ENCODE measurements around the gene PAGE2B.
"Not testable (repeated sequence)": the region's sequence is repeated elsewhere in the genome, so short reads cannot be mapped to it uniquely, and the experiment has no call there.

The PAGE2B gene

DNA sequence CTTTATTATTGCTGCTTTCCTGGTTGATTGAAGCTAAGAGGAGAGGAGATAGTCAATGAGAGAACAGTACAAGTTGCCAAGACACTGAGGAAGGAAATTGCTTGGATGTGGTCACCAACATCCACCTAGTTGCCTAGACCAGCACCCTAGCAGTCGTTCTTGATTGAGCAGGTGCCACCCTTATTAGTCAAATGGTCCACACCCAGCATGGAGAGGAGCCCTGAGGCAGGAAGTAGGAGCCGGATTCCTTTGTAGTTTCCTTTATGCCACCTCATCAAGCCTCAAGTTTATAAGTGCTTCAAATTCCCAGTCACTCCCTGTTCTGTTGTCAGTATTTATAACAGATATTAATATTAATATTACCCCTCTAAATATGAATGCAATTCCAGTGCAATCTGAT, 33.1 kb downstream of the PAGE2B start:
- H3K4me3 ChIP-seq (ENCODE audit: low read depth, low read length): no peak overlapping the region

DNA sequence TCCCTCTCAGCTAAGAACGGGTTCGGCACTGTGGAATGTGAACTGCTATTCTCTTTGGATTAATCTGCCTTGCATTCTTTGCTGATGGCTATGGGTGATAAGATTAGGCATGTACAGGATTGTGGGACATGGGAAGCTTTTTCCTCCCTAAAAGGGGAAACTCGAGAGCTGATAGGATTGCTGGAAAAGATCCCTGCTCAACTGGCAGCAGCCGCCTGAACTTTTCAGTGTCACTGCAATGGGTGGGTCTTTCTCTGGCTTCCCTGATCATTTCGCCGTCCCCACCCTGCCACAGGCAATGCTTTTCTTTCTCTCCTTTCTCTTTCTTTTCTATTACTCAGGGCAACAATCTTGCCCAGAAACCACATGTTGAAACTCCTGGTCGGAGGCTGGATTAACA, 34.5 kb downstream of the PAGE2B start:
- no peak overlapping the region for H3K4me3 ChIP-seq (ENCODE audit: low read depth, low read length)

DNA sequence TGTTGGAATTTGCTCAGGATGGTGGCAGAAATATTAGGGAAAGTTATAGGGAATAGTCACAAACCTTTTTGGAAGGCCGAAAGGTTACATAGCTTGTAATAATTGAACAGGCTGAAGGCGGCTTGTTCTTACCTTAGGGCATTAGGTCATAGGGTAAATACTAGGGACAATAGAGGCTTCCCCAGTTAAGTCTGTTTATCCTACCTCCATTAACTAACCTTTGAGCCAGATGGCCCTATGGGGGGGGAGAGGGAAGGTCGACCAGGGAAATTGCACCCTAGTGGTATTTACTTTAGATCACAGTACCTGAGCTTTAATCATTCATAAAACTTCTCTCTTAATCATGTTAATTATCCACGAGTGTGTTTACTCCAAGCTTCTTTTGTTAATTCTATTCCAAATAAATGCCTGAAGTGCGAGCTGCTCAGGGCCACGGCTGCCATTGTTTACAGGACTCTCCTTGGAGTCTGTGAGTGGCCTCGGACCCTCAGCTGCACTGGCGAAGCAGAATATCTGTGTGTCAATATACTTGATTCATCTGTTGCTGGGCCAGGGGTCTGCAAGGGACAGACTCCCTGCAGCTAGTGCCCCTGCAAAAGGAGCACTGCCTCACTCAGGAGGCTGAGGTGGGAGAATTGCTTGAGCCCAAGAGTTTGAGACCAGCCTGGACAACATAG, 36.9 kb downstream of the PAGE2B start:
- no peak overlapping the region for H3K4me3 ChIP-seq (ENCODE audit: low read depth, low read length)

DNA sequence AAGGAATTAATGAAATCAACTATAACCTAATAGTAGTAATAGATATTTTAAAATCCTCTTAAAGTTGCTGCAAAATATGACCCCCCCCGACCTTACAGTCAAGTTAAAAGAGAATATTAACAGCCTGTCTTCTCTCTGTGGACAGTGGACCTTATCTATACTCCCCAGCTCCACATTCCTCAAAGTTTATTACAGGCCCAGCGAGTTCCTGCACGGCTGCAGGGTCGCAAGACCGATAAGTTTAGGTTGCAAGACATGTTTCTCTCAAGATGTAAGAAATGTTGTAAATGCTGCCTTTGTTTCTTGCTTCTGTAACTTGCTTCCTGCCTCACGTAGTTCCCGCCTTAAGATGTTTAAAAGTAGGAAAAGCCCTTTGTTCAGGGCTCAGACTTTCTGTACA, 41.8 kb downstream of the PAGE2B start:
- H3K4me3 ChIP-seq (ENCODE audit: low read depth, low read length): not testable (repeated sequence)

DNA sequence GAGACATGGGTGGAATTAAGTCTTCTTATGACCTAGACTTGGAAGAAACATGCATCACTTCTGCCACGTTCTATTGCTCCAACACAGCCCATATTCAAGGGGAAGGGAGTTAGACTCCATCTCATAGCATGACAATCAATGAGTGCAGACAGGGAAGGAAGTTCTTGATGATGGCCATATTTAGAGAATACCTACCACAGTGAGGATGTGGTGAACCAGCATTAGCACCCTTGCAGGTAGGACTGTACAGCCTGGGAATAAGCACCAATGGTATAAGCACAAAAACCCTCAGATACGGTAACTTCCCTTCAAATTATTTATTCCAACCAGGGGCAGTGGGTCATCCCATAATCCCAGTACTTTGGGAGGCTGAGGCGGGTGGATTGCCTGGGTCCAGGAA, 43.7 kb downstream of the PAGE2B start:
- H3K4me3 ChIP-seq (ENCODE audit: low read depth, low read length): no peak overlapping the region

DNA sequence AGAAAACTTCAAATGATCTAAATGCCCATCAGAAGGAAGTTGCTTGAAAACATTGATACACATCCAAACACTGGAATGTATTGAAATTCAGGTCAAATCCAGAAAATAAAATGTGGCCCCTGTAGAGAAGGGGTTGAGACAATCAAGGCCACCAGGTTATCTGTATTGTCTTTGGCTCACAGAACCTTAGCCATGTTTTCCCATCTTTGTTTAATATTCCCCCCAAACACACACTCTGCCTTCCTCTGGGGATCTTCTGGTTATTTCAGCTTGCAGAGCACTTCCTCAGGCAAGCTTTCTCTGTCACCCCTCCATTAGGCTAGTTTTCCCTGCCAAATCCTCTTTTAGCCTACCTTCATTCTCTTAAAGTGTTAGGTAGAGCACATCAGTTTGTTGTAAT, 44.4 kb downstream of the PAGE2B start:
- H3K4me3 ChIP-seq (ENCODE audit: low read depth, low read length): no peak overlapping the region

DNA sequence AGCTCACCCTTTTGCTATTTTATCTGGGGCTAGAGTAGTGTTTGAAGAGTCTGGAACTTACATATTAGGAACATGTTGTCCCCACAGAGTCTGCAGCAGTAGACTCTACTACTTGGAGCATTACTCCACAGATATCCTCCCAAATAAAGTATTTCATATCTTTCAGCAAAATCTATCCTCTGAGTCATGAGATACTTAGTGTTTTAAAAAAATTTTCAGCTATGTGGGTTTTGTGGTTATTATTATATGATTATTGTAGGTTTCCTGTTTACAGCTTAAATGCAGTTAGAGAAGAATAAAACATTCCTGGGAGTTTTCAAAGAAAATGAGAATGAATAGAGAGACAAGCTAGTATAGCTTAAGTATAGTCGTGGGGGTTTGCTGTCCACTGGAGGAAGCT, 44.9 kb downstream of the PAGE2B start:
- H3K4me3 ChIP-seq (ENCODE audit: low read depth, low read length): no peak overlapping the region

DNA sequence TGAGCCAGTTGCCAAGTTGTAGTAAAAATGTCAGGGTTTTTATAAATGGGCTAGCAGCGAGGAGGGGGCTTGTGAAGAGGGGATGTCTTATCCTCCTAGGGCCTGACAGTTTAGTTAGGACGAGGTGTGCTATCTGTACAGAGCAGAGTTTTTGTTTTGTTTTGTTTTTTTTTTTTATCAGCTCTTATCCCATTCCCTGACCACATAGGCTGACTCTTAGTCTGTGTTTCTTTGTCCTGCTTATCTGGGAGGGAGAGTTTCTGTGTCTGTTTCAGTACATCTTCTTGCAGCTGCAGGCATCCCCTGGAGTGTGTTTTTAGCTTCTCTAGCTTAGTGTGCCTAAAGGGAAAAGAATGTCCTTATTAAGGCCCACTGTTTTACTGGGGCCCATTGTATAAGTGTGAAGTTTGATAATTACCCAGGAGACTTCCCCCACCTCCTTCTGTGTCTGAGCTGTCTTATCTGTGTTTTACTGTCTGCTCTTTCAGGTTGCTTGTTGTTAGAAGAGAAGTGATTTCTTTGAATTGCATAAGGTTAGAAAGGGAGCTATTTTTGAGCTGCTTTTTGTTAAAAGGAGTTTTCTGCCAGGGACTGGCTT, 46.0 kb downstream of the PAGE2B start:
- no peak overlapping the region for H3K4me3 ChIP-seq (ENCODE audit: low read depth, low read length)

DNA sequence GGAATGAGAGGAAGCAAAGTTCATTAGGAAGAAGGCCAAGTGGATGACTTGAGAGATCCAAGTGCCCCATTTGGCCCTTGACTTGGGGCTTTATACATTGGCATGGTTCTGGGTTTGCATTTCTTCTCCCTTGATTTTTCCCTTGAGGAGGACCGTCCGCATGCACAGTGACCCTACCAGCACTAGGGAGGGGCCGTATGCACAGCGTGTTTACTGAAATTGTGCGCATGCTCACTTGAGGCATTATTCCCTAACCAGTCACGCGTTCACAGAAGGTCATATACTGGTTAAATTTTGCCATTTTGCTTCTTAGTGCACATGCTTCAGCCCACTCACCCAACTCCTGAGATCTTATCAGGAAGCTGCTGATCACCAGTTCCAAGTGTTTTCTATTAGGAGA, 49.1 kb downstream of the PAGE2B start:
- H3K4me3 ChIP-seq (ENCODE audit: low read depth, low read length): no peak overlapping the region

DNA sequence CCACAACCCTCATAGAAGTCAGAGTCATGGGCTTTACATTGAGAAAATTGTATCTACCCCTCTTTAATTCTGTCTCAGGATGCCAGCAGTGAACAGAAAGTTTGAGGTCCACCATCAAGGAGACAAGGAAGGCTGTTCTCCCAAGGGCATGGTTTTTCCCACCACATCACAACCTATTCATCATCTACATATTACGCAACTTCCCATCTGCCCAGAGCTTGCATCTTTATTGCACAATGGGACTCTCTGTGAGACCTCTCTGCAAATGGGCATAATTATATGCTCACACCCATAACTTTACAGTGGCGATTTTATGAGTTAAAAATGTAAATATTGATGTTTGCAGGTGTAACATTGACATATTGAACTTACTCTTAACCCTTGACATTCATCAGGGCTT, 52.9 kb downstream of the PAGE2B start:
- H3K4me3 ChIP-seq (ENCODE audit: low read depth, low read length): no peak overlapping the region
